Measurements from ENCODE around the gene CNST.

GRCh38 chr1:246587032-246587431 lies 20.8 kb downstream of the CNST start:
- TF ChIP-seq, protein P1, sequence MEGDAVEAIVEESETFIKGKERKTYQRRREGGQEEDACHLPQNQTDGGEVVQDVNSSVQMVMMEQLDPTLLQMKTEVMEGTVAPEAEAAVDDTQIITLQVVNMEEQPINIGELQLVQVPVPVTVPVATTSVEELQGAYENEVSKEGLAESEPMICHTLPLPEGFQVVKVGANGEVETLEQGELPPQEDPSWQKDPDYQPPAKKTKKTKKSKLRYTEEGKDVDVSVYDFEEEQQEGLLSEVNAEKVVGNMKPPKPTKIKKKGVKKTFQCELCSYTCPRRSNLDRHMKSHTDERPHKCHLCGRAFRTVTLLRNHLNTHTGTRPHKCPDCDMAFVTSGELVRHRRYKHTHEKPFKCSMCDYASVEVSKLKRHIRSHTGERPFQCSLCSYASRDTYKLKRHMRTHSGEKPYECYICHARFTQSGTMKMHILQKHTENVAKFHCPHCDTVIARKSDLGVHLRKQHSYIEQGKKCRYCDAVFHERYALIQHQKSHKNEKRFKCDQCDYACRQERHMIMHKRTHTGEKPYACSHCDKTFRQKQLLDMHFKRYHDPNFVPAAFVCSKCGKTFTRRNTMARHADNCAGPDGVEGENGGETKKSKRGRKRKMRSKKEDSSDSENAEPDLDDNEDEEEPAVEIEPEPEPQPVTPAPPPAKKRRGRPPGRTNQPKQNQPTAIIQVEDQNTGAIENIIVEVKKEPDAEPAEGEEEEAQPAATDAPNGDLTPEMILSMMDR (conservative IDR thresholded peaks at IDR 0.05; ENCODE audit: low read length): no peak
- no peak for TF ChIP-seq EZH2phosphoT487 (IDR thresholded peaks at IDR 0.05; ENCODE audit: borderline replicate concordance, low read depth, low read length)

All from OCI-LY7 (cell line).